ENCODE results near the gene SLC26A2.
"Not testable (repeated sequence)": the region's sequence is repeated elsewhere in the genome, so short reads cannot be mapped to it uniquely, and the experiment has no call there.

The SLC26A2 gene

DNA sequence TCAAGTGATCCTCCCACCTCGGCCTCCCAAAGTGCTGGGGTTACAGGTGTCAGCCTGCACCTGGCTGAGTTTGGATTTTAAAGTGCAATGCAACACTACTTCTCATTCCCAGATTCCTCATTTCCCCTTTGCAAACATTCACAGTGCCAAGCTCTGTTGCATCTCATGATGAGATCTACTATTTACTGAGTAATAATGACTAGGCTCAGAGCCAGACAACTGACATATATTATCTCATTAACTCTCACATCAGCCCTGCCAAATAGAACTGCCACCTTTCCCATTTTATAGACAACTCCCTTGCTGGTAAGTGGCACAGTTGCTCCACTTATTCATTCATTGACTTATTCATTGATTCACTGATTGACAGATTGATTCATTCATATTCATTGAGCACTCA lies 22.9 kb upstream of the SLC26A2 start:
- DNase-seq, result no peak

- no peak for DNase-seq
Measured at GRCh38 chr5:149938279-149938678, 22.3 kb upstream of the SLC26A2 start.

DNA sequence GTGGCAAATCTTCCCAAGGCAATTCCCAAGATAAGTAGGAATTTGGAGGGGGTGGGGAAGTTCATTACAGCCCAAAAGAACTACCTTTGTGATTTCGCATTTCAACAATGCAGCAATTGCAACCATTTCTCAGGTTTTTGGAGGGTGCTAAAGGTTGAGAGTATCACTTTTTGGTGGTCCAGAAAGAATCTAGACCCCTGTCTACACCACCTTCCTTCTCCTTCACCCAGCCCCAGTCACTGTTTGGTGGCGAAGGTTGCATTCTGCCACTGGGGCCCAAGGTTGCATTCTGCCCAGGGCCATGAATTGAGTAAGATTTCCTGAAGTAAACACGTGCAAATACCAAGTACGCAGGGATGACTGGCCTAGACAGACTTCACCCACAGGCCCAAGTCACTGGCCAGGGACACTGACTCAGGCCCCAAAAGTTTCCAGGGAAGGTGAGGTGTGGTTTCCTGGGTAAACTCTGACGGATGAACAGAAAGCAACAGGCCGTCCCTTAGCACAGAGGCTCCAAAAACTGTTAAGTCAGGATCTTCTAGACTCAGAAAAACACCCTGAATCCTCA lies 21.7 kb upstream of the SLC26A2 start:
- DNase-seq, result peak; percentile 66

- no peak for DNase-seq
Measured at GRCh38 chr5:149939546-149939945, 21.0 kb upstream of the SLC26A2 start.

DNA sequence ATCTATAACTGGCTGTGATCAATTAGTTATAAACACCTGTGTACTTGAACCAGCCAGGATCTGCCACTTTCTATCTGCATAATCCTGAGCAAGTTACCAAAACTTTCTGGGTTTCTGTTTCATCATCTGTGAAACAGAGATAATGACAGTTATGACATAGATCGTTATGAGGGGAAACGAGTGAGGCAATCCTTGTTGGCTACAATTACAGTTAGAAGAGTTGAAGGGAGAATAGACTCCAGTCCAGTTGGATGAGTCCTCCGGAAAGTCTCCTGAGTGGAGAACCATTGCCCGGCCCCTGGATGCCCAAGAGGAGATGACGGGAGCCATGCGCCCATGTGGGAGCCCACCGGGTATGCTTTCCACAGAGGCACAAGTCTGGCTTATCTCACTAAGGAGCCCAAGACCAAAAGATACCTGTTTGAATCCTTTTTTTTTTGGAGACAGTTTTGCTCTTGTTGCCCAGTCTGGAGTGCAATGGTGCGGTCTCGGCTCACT lies 20.4 kb upstream of the SLC26A2 start:
- DNase-seq, result no peak

DNA sequence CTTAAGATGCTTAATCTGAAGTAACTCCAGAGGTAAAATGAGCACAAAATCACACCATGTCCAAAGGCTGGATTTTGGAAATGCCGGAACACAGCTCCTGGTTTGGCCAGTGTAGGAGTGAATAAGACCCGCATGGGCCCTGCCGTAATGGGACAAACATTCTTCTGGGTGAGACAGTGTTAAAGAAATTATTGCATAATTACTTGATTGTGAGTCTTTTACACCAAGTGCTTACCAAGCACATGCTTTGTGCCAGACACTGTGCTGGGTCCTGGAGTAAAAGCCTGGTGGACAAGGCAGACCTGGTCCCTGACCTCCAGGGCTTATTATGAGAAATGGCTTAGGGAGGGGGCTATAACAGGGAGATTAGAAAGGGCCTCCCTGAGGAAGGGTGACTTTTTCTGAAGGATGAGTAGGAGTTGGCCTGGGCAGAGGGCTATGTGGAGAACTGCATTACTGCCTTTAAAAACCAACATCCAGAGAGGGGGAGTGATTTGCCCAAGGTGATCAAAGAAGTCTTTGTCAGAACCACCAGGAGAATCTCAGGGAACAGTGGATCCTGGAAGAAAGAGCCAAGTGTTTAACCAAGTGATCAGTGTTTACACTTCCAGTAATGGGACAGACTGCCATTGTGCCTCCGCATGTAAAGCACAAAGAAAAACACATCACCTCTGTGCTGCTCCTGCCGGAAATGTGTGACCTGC lies 19.5 kb upstream of the SLC26A2 start:
- DNase-seq, result no peak

- DNase-seq, result no peak
Measured at GRCh38 chr5:149941795-149942194, 18.8 kb upstream of the SLC26A2 start.

GRCh38 chr5:149942199-149942598 lies 18.4 kb upstream of the SLC26A2 start:
- DNase-seq, result no peak

DNA sequence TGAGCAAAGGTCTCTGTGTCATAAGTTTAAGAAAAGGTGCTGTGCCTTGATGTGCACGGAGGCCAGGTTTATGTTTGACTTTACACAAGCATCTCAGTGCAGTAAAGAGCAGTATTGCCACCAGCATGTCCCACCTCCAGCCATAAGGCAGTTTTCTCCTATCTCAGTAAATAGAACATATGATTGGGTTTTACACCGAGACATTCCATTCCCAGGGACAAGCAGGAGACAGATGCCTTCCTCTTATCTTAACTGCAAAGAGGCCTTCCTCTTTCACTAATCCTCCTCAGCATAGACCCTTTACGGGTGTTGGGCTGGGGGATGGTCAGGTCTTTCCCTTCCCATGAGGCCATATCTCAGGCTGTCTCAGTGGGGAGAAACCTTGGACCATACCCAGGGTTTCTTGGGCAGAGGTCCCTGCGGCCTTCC lies 17.8 kb upstream of the SLC26A2 start:
- not testable (repeated sequence) for DNase-seq

DNA sequence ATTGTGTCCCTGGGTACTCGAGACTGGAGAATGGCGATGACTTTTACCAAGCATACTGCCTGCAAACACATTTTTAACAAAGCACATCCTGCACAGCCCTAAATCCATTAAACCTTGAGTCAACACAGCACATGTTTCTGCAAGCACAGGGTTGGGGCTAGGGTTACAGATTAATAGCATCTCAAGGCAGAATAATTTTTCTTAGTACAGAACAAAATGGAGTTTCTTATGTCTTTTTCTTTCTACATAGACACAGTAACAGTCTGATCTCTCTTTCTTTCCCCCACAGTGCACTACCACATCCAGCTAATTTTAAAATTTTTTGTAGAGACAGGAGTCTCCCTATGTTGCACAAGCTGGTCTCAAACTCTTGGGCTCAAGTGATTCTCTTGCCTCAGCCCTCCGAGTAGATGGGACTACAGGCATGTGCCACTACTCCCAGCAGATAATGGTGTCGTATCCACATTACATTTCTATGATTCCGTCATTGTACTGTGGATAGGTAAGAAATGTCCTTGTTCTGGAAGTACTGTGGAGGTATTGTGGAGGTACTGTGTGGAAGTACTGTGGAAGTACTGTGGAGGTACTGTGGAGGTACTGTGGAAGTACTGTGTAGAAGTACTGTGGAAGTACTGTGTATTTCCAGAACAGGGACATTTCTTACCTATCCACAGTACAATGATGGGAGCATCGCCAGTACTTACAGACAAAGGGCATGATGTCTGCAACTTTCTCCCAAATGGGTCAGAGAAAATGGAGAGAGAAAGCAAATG lies 17.2 kb upstream of the SLC26A2 start:
- DNase-seq, result not testable (repeated sequence)

DNA sequence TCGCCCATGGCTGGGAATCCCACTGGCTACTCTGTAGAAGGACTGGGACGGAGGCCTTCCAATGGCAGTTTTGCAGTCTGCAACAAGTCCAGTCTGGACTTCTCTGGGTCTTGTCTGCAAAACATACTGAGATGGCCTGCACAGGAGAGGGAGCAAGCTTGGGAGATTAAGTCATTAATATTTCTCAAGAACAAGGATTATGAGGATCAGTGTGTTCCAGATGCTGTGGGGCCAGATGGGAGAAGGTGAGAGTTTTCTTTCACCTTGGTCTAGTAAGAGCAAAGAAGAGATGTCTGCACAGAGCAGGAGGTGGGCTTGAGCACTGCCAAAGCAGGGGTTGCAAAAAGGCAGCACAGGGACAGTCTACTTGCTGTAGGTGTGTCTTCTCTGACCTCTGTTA lies 15.9 kb upstream of the SLC26A2 start, which contains the start of gene PDE6A:
PDE6A (minus strand) TSS at position 128 of the 400 bp plus-strand sequence; CDS start at position 8, 120 bp downstream.
- DNase-seq, result no peak

GRCh38 chr5:149946118-149946517 lies 14.4 kb upstream of the SLC26A2 start:
- no peak for DNase-seq

DNA sequence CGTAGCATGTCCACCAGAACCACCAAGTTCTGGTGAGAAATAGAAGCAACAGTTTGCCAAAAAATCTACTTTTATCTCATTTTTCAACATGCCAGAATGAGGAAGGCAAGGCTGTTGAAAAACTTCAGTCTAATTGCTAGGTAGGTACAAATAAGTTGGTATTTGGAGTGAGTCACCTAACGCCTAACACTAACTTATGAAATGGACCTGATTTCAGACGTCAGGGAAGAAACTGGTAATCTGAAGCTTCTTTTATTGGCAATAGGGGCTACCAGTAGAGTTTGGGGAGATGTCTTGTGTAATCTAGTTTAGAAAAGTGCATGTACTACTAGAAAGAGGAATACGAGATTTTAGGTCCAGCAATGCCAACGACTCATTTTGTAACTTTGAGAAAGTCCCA lies 11.6 kb upstream of the SLC26A2 start:
- DNase-seq, result no peak

DNA sequence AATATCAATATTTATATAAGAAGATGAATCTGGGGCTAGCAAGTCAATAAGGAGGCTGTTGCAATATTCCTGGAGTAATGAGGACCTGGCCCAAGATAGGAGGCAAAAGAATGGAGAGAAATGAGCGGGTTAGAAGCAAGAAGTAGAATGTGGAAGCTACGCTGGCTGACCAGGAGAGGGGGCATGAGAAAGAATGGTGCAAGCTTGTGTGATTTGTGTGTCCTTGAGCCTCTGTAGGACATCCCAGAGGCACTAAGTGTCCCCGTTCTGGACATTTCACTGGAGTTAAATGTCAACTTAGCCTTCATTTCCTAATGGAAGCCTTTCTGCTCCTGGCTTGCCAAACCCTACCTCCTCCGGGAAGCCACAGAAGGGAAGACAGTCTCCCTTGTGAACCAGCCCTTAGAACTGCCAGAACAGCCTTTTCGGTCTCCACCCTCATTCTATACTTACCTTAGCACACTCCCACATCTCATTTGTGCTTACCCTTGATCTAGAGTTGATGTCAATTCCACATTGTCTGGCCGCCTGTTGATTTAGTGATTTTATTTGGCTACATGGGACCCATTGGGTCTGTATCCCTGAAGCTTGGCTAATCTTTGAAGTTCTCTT lies 9.3 kb upstream of the SLC26A2 start:
- DNase-seq, result no peak

- DNase-seq, result no peak
Measured at GRCh38 chr5:149953436-149954121, 7.0 kb upstream of the SLC26A2 start.

DNA sequence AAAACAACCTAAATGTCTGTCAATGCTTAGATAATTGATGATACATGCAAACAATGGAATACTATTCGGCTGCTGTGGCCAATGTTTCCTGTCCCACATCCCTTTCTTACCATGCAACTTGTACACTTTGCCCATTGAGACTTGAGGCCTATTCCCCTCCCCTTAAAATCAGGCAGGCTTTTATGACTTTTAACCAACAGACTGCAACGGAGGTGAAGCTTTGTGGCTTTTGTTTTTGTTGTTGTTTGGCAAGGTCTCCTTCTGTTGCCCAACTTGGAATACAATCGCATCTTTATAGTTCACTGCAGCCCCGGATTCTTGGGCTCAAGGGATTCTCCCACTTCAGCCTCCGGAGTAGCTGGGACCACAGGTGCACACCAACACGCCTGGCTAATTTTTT lies 5.8 kb upstream of the SLC26A2 start:
- DNase-seq, result no peak

DNA sequence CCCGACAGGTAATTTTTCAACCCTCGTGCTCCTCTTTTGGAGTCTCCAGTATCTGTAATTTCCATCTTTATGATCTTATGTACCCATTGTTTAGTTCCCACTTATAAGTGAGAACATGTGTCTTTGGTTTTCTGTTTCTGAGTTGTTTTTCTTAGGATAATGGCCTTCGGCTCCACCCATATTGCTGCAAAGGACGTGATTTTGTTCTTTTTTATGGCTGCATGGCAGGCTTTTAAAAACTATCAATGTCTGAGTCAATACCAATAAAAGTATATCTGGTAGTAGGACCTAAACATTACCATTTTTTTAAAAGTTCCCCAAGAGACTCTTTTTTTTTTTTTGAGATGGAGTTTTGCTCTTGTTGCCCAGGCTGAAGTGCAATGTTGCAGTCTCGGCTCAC lies 3.9 kb upstream of the SLC26A2 start:
- DNase-seq, result no peak

GRCh38 chr5:149957855-149958254 lies 2.7 kb upstream of the SLC26A2 start:
- DNase-seq, result no peak

- DNase-seq, result peak; percentile 32
Measured at GRCh38 chr5:149959406-149960236, 937 bp upstream of the SLC26A2 start.

DNA sequence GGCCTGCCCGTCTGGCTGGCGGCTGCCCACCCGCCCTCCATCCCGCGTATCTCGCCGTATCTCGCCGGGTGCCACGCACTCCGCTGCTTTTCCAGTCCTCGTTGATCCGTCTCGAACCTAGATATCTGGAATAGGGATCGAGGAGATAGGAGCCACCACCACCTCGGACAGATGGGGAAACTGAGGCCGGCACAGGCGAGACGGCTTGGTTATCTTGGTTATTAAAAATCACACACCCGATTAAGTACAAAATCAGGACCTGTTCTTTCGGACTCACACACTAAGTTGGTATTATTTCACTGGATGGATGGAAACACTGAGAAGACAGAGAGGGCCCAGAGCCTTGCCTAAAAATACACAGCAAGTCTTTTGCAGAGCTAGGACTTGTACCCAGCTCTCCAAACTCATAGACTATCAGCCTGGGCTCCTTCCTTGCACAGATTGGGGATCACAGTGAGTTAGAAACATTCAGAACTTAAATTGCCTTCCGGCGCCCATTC lies 678 bp downstream of the SLC26A2 start:
- no peak for DNase-seq

GRCh38 chr5:149961957-149962409 lies 1.4 kb downstream of the SLC26A2 start:
- no peak for DNase-seq
